Mesenchymal stem cell (in vitro differentiated cells and primary cell): ENCODE results near the gene RAB36.
A peak's percentile ranks its signal among the peaks of the same experiment; 100 is the strongest.

ENCODE experiments used
- DNase-seq: peaks from one replicate; pipeline ENCODE4 v3.0.0-alpha.2; 2013
- H2AFZ ChIP-seq: one replicate; pipeline ENCODE4 v1.6.1; 2013; ENCODE audit warnings: low read depth, mild to moderate bottlenecking, control low read depth, inconsistent platforms, low read length, moderate library complexity
- H2AK5ac ChIP-seq: 2 replicates; pipeline ENCODE4 v1.6.1; 2013; ENCODE audit warnings: low read length, moderate library complexity, mild to moderate bottlenecking, inconsistent platforms; ENCODE audit not compliant: severe bottlenecking
- H2BK120ac ChIP-seq: one replicate; pipeline ENCODE4 v1.6.1; 2013; ENCODE audit warnings: low read depth, mild to moderate bottlenecking, inconsistent platforms, low read length, moderate library complexity
- H2BK12ac ChIP-seq, 2 experiments: one replicate each; pipeline ENCODE4 v1.6.1; 2013; ENCODE audit warnings: inconsistent platforms in 2 of 2, low read length in 2 of 2, mild to moderate bottlenecking in 2 of 2, moderate library complexity in 2 of 2, control low read depth in 1 of 2
- H2BK15ac ChIP-seq: one replicate; pipeline ENCODE4 v1.6.1; 2013; ENCODE audit warnings: mild to moderate bottlenecking, low read depth, inconsistent platforms; ENCODE audit not compliant: poor library complexity, severe bottlenecking
- H2BK5ac ChIP-seq: 2 replicates; pipeline ENCODE4 v1.6.1; 2013; ENCODE audit warnings: low read depth, mild to moderate bottlenecking, low read length, control low read depth, inconsistent platforms; ENCODE audit not compliant: poor library complexity, severe bottlenecking
- H3K14ac ChIP-seq, 2 experiments: one replicate each; pipeline ENCODE4 v1.6.1; 2013; ENCODE audit warnings: inconsistent platforms in 2 of 2, low read length in 2 of 2, control low read depth in 1 of 2, mild to moderate bottlenecking in 1 of 2, moderate library complexity in 1 of 2
- H3K18ac ChIP-seq, 2 experiments: one replicate each; pipeline ENCODE4 v1.6.1; 2013; ENCODE audit warnings: inconsistent platforms in 2 of 2, low read length in 2 of 2, control low read depth in 1 of 2, low read depth in 1 of 2, mild to moderate bottlenecking in 1 of 2
- H3K23ac ChIP-seq, 2 experiments: one replicate each; pipeline ENCODE4 v1.6.1; 2013; ENCODE audit warnings: inconsistent platforms in 2 of 2, low read length in 2 of 2, mild to moderate bottlenecking in 2 of 2, moderate library complexity in 2 of 2, control low read depth in 1 of 2
- H3K27ac ChIP-seq: 2 replicates; pipeline ENCODE4 v1.5.1; 2013; ENCODE audit warnings: mild to moderate bottlenecking, moderate library complexity, low read length, control low read depth, inconsistent platforms; ENCODE audit not compliant: poor library complexity, severe bottlenecking
- H3K27me3 ChIP-seq, 2 experiments: 2 replicates each; pipeline versions ENCODE4 v1.6.1 to v1.7.0; 2013; ENCODE audit warnings: low read length in 2 of 2, mild to moderate bottlenecking in 2 of 2, moderate library complexity in 2 of 2, control low read depth in 1 of 2, inconsistent platforms in 1 of 2; ENCODE audit not compliant: control insufficient read depth in 1 of 2, insufficient read depth in 1 of 2
- H3K36me3 ChIP-seq, 2 experiments: 2 replicates each; pipeline versions ENCODE4 v1.6.1 to v1.7.0; 2013; ENCODE audit warnings: low read length in 2 of 2, control low read depth in 1 of 2, inconsistent platforms in 1 of 2, low read depth in 1 of 2, mild to moderate bottlenecking in 1 of 2; ENCODE audit not compliant: insufficient read depth in 2 of 2, control insufficient read depth in 1 of 2
- H3K4ac ChIP-seq, 2 experiments: one replicate each; pipeline ENCODE4 v1.6.1; 2013; ENCODE audit warnings: inconsistent platforms in 2 of 2, low read length in 2 of 2, mild to moderate bottlenecking in 2 of 2, moderate library complexity in 2 of 2, control low read depth in 1 of 2, low read depth in 1 of 2
- H3K4me1 ChIP-seq: 2 replicates; pipeline ENCODE4 v1.6.1; 2013; ENCODE audit warnings: low read depth, low read length, control low read depth; ENCODE audit not compliant: control insufficient read depth, insufficient read depth
- H3K4me2 ChIP-seq: 2 replicates; pipeline ENCODE4 v1.6.1; 2013; ENCODE audit warnings: low read length, mild to moderate bottlenecking, inconsistent platforms; ENCODE audit not compliant: poor library complexity, severe bottlenecking
- H3K4me3 ChIP-seq, 2 experiments: 2 replicates each; pipeline versions ENCODE4 v1.5.1 to v1.7.0; 2013; ENCODE audit warnings: low read length in 2 of 2, mild to moderate bottlenecking in 2 of 2, control low read depth in 1 of 2, low read depth in 1 of 2; ENCODE audit not compliant: insufficient read depth in 1 of 2
- H3K79me1 ChIP-seq: replicated peaks from 2 replicates; pipeline ENCODE4 v1.6.1; 2013; ENCODE audit warnings: mild to moderate bottlenecking, control low read depth, low read length, inconsistent platforms; ENCODE audit not compliant: poor library complexity, severe bottlenecking
- H3K9ac ChIP-seq: 2 replicates; pipeline ENCODE4 v1.7.0; 2013; ENCODE audit warnings: mild to moderate bottlenecking, low read length, moderate library complexity
- H3K9me3 ChIP-seq: 2 replicates; pipeline ENCODE4 v1.7.0; 2013; ENCODE audit warnings: mild to moderate bottlenecking, low read length; ENCODE audit not compliant: control insufficient read depth
- H4K8ac ChIP-seq: one replicate; pipeline ENCODE4 v1.6.1; 2013; ENCODE audit warnings: inconsistent platforms, mild to moderate bottlenecking, low read length, moderate library complexity
- H4K91ac ChIP-seq: one replicate; pipeline ENCODE4 v1.6.1; 2013; ENCODE audit warnings: mild to moderate bottlenecking, low read length, inconsistent platforms
- WGBS: methylation state at CpG from one replicate; pipeline ENCODE4 v1.1.7; 2013; ENCODE audit warnings: mixed read lengths; 5-methylcytosine and 5-hydroxymethylcytosine counted together

The RAB36 gene

DNA sequence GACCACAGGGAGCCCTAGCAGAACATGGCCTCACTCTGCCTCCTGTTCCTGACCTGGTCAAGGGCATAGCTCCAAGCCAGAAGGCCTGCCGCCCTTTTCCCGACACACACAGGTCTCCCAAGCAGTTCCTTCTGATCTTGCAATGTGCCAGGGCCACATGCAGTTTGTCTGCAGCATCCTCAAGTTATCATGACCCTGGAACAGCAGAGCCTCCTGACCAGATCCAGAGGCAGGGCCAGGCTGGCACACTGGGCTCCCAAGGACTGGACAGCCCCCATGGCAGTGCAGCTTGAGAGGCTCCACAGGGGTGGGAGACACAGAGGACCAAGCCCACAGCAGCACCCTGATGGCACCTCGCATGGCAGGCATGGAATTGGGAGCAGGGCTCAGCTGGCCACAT is 43.8 kb upstream of the RAB36 start:
- H3K18ac ChIP-seq = no peak overlapping the region
- no peak overlapping the region for H4K91ac ChIP-seq
- H2BK5ac ChIP-seq = no peak overlapping the region
- H3K4me1 ChIP-seq = no peaks in the 10 kb centered on the region
- H3K36me3 ChIP-seq = no peaks in the 10 kb centered on the region
- no peak overlapping the region for H2BK12ac ChIP-seq
- H3K79me1 ChIP-seq = no peaks in the 10 kb centered on the region
- no peak overlapping the region for H3K23ac ChIP-seq
- H2AK5ac ChIP-seq = no peak overlapping the region
- no peak overlapping the region for H3K27ac ChIP-seq
- no peaks in the 10 kb centered on the region for H3K9me3 ChIP-seq
- DNase-seq = no peak
- no peak overlapping the region for H2BK15ac ChIP-seq
- no peak overlapping the region for H3K9ac ChIP-seq
- no peak overlapping the region for H3K4me3 ChIP-seq
- H4K8ac ChIP-seq = no peak overlapping the region
- WGBS = 86% methylated on average over 3 of the region's 3 CpGs
- peaks cover 0 to 18% of the 10 kb centered on the region in 2 experiments for H3K27me3 ChIP-seq
- no peak overlapping the region for H2AFZ ChIP-seq
- no peak overlapping the region for H3K4ac ChIP-seq
- H3K14ac ChIP-seq = peak overlapping the region in 1 of 2 experiments; percentile 20
- H2BK120ac ChIP-seq = no peak overlapping the region
- H3K4me2 ChIP-seq = no peak overlapping the region

DNA sequence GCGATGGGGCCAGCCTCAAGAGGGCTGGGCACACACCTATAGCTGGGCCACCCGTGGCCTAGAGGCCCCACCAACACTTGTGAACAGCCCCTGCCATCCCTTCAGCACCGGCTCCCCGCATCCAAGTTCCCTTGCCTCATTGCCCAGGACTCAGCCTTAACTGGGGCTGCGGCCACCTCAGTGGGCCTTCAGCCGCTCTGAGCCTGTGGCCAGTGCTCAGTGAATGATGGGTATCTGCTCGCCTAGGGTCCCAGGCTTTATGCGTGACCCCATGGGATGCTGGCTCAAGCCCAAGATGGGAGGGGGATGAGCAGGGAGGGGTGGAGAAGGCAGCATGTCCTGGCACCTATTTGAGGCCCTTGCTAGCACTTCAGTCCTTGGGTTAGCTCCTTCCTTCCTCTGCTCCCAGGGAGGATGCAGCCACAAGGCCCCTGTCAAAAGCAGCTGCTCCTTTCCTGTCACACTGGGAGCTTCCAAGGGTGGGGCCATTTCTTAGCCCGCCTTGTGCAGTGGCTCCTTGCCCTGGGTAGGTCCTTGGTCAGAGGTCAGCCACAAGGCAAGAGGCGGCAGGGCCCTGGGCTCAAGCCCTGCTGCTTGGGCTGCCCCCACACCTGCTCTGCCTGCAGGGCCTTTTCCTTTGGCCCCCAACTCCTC is 43.1 kb upstream of the RAB36 start:
- H3K4me1 ChIP-seq = no peaks in the 10 kb centered on the region
- H3K18ac ChIP-seq = no peak overlapping the region
- no peak overlapping the region for H4K91ac ChIP-seq
- H3K23ac ChIP-seq = no peak overlapping the region
- H3K36me3 ChIP-seq = no peaks in the 10 kb centered on the region
- H2AFZ ChIP-seq = no peak overlapping the region
- H2BK5ac ChIP-seq = no peak overlapping the region
- H2BK12ac ChIP-seq = no peak overlapping the region
- no peak overlapping the region for H3K27ac ChIP-seq
- no peak overlapping the region for H2BK15ac ChIP-seq
- no peak overlapping the region for H4K8ac ChIP-seq
- no peak overlapping the region for H3K4me3 ChIP-seq
- H3K79me1 ChIP-seq = no peaks in the 10 kb centered on the region
- peaks cover 0 to 18% of the 10 kb centered on the region in 2 experiments for H3K27me3 ChIP-seq
- WGBS = 81% methylated on average over 10 of the region's 10 CpGs
- no peak overlapping the region for H3K4me2 ChIP-seq
- DNase-seq = no peak
- H3K9ac ChIP-seq = no peak overlapping the region
- H3K4ac ChIP-seq = no peak overlapping the region
- no peak overlapping the region for H3K14ac ChIP-seq
- H2AK5ac ChIP-seq = no peak overlapping the region
- H2BK120ac ChIP-seq = no peak overlapping the region
- H3K9me3 ChIP-seq = no peaks in the 10 kb centered on the region

DNA sequence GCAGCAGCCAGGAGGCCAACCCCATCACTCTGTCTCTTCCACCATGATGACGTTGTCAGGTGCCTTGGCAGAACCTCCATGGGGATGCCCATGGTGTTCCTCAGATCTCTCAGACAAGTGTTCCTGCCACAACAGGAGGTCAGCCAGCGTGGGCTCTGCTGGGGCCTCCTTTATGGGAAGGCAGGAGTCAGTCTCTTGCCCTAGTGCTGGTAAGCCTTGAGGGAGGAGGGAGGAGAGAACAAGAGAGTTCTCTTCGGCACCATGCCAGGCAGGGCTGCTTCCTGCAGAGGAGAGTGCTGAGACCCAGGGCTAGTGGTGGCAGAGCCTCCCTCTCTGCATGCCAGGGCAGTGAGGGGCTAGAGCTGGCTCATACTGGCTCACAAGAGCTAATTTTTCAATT is 42.5 kb upstream of the RAB36 start:
- H2BK15ac ChIP-seq = no peak overlapping the region
- H3K27ac ChIP-seq = no peak overlapping the region
- H3K4ac ChIP-seq = no peak overlapping the region
- H3K27me3 ChIP-seq = peaks cover 0 to 18% of the 10 kb centered on the region in 2 experiments
- 74% methylated on average over 3 of the region's 3 CpGs for WGBS
- no peak overlapping the region for H3K9ac ChIP-seq
- H3K36me3 ChIP-seq = no peaks in the 10 kb centered on the region
- H2BK5ac ChIP-seq = no peak overlapping the region
- no peaks in the 10 kb centered on the region for H3K79me1 ChIP-seq
- DNase-seq = no peak
- H4K91ac ChIP-seq = no peak overlapping the region
- no peak overlapping the region for H3K14ac ChIP-seq
- no peak overlapping the region for H2AFZ ChIP-seq
- no peak overlapping the region for H2AK5ac ChIP-seq
- H3K4me2 ChIP-seq = no peak overlapping the region
- no peak overlapping the region for H2BK12ac ChIP-seq
- H3K23ac ChIP-seq = no peak overlapping the region
- no peak overlapping the region for H3K4me3 ChIP-seq
- H4K8ac ChIP-seq = no peak overlapping the region
- H3K4me1 ChIP-seq = no peaks in the 10 kb centered on the region
- no peak overlapping the region for H3K18ac ChIP-seq
- no peak overlapping the region for H2BK120ac ChIP-seq
- no peaks in the 10 kb centered on the region for H3K9me3 ChIP-seq

DNA sequence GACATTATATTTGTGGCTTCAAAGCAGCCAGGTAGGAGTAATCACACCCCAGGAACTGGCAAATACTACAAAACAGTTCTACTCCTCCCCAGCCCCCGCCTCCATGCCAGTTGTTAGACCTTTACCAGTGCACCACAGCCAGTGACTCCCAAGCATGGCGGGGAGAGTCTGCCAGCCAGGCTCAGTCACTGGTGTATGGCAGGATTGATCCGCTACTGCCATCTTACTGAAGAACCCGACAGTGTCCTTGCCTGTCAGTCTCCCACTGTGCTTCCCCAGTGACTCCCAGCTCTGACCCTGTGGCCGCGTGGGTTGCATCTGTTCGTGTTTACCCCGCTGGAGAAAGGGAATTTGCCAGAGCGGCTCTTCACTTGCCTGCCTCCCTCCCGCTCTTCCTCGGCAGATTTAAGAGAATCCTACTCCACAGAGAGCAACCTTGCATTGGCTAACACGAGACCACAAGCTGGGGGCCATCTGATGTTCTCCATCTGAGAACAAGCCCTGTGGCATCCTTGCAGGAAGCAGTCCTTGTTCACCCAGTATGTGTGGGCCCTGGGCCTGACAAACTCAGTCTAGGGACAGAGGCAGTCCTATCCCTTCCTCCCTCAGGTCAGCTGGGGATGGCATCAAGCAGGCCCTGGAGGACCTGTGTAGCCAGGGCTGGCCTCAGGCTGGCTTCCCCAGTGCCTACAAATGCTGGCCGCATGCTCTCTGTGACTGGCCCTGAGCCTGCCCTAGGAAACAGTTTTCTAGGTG is 41.9 kb upstream of the RAB36 start:
- H3K36me3 ChIP-seq = no peaks in the 10 kb centered on the region
- 83% methylated on average over 13 of the region's 13 CpGs for WGBS

More for the DNA sequence above, 41.9 kb upstream of the RAB36 start:
- H3K4me2 ChIP-seq = no peak overlapping the region
- H3K27ac ChIP-seq = no peak overlapping the region
- no peak overlapping the region for H2BK5ac ChIP-seq
- no peak overlapping the region for H3K4ac ChIP-seq
- no peak overlapping the region for H3K4me3 ChIP-seq
- no peaks in the 10 kb centered on the region for H3K4me1 ChIP-seq
- H3K14ac ChIP-seq = no peak overlapping the region
- no peak overlapping the region for H2AK5ac ChIP-seq
- no peak overlapping the region for H3K23ac ChIP-seq
- no peak overlapping the region for H2BK120ac ChIP-seq
- H2BK12ac ChIP-seq = no peak overlapping the region
- no peak overlapping the region for H4K91ac ChIP-seq
- no peaks in the 10 kb centered on the region for H3K9me3 ChIP-seq
- no peak overlapping the region for H3K9ac ChIP-seq
- no peak overlapping the region for H3K18ac ChIP-seq
- DNase-seq = no peak
- H4K8ac ChIP-seq = no peak overlapping the region
- H2AFZ ChIP-seq = no peak overlapping the region
- H3K79me1 ChIP-seq = no peaks in the 10 kb centered on the region
- no peak overlapping the region for H2BK15ac ChIP-seq
- peaks cover 0 to 15% of the 10 kb centered on the region in 2 experiments for H3K27me3 ChIP-seq
